GM23338 (cell line): ENCODE results near the gene NKX2-4. TPM values are rescaled to one million over a fixed set of nuclear protein-coding genes. Genes with fewer than 3 reads are reported as not detected.
A peak's percentile ranks its signal among the peaks of the same experiment; 100 is the strongest.

ENCODE experiments used
- ATAC-seq: fragments of 200-7000 bp; cut with Tn5 transposase; 3 replicates; pipeline ENCODE4 v1.9.1; 2020
- DNase-seq: peaks from one replicate; pipeline ENCODE4 v3.0.0-alpha.2; 2015; ENCODE audit warnings: low spot score
- H2AFZ ChIP-seq: fragments of 200-600 bp; sonication (generic); 2 replicates; pipeline ENCODE4 v1.8.0; 2016; ENCODE audit warnings: antibody characterized with exemption, mild to moderate bottlenecking, moderate library complexity
- H3F3A ChIP-seq: fragments of 200-600 bp; sonication (generic); replicated peaks from 2 replicates; pipeline ENCODE4 v1.8.0; 2017; ENCODE audit warnings: antibody characterized with exemption, mixed run types, low read depth
- H3K27ac ChIP-seq: fragments of 200-600 bp; sonication (generic); 2 replicates; pipeline ENCODE4 v1.6.1; 2016; ENCODE audit warnings: low read depth
- H3K27me3 ChIP-seq: fragments of 200-600 bp; sonication (generic); 2 replicates; pipeline ENCODE4 v1.8.0; 2016; ENCODE audit warnings: mild to moderate bottlenecking, mixed run types, moderate library complexity; ENCODE audit not compliant: insufficient read depth
- H3K36me3 ChIP-seq: fragments of 200-600 bp; sonication (generic); 2 replicates; pipeline ENCODE4 v1.8.0; 2016; ENCODE audit warnings: mild to moderate bottlenecking; ENCODE audit not compliant: insufficient read depth
- H3K4me1 ChIP-seq: fragments of 200-600 bp; sonication (generic); 2 replicates; pipeline ENCODE4 v1.8.0; 2016; ENCODE audit warnings: mild to moderate bottlenecking, moderate library complexity; ENCODE audit not compliant: insufficient read depth
- H3K4me2 ChIP-seq: fragments of 200-600 bp; sonication (generic); 2 replicates; pipeline ENCODE4 v1.7.1; 2017; ENCODE audit warnings: mixed run types
- H3K4me3 ChIP-seq: fragments of 200-600 bp; sonication (generic); 2 replicates; pipeline ENCODE4 v1.6.1; 2016; ENCODE audit warnings: mixed run types
- H3K79me2 ChIP-seq: fragments of 200-600 bp; sonication (generic); replicated peaks from 2 replicates; pipeline ENCODE4 v1.8.0; 2017; ENCODE audit warnings: mild to moderate bottlenecking; ENCODE audit not compliant: insufficient read depth
- H3K9me2 ChIP-seq: fragments of 200-600 bp; sonication (generic); 2 replicates; pipeline ENCODE4 v1.8.0; 2017; ENCODE audit not compliant: insufficient read depth
- H4K20me1 ChIP-seq: fragments of 200-600 bp; sonication (generic); replicated peaks from 2 replicates; pipeline ENCODE4 v1.8.0; 2017; ENCODE audit warnings: mild to moderate bottlenecking; ENCODE audit not compliant: insufficient read depth
- H3K27ac Mint-ChIP-seq: 2 replicates; pipeline ENCODE4 v1.8.0; 2020; ENCODE audit warnings: inconsistent platforms, mild to moderate bottlenecking, moderate library complexity, mixed read lengths
- H3K27me3 Mint-ChIP-seq: 3 replicates; pipeline ENCODE4 v1.8.0; 2022; ENCODE audit warnings: low read depth, mild to moderate bottlenecking, moderate library complexity, mixed read lengths, inconsistent platforms; ENCODE audit not compliant: insufficient read depth, poor library complexity
- H3K36me3 Mint-ChIP-seq: 3 replicates; pipeline ENCODE4 v1.8.0; 2021; ENCODE audit warnings: low read depth, mild to moderate bottlenecking, inconsistent platforms, moderate library complexity, mixed read lengths
- H3K4me1 Mint-ChIP-seq: 3 replicates; pipeline ENCODE4 v1.8.0; 2020; ENCODE audit warnings: mild to moderate bottlenecking, inconsistent platforms, mixed read lengths
- H3K4me3 Mint-ChIP-seq: 3 replicates; pipeline ENCODE4 v1.8.0; 2021; ENCODE audit warnings: moderate library complexity, mild to moderate bottlenecking, inconsistent platforms, mixed read lengths
- H3K9me3 Mint-ChIP-seq: 3 replicates; pipeline ENCODE4 v1.8.0; 2020; ENCODE audit warnings: moderate library complexity, mild to moderate bottlenecking, inconsistent platforms, mixed read lengths
- CREB1 ChIP-seq: fragments of 250-450 bp; sonication (Bioruptor Pico); IDR thresholded peaks from 2 replicates; pipeline ENCODE4 v1.5.0; 2020; ENCODE audit warnings: low read depth, mild to moderate bottlenecking, moderate library complexity
- ETS1 ChIP-seq: IDR thresholded peaks from 2 replicates; pipeline ENCODE4 v1.6.1; 2016; ENCODE audit warnings: antibody characterized with exemption
- EZH2 ChIP-seq: fragments of 200-600 bp; sonication (generic); IDR thresholded peaks from one replicate; pipeline ENCODE4 v1.8.0; 2017; ENCODE audit warnings: antibody characterized with exemption, mild to moderate bottlenecking, low read depth; ENCODE audit not compliant: unreplicated experiment
- JUNB ChIP-seq: IDR thresholded peaks from one replicate; pipeline ENCODE4 v1.6.1; 2016; ENCODE audit warnings: antibody characterized with exemption; ENCODE audit not compliant: unreplicated experiment
- POLR2AphosphoS5 ChIP-seq: IDR thresholded peaks from 2 replicates; pipeline ENCODE4 v1.6.1; 2016; ENCODE audit warnings: antibody characterized with exemption, low read depth
- REST ChIP-seq: IDR thresholded peaks from one replicate; pipeline ENCODE4 v1.6.1; 2018; ENCODE audit warnings: antibody characterized with exemption; ENCODE audit not compliant: unreplicated experiment
- STAT1 ChIP-seq: IDR thresholded peaks from one replicate; pipeline ENCODE4 v1.6.1; 2016; ENCODE audit warnings: antibody characterized with exemption; ENCODE audit not compliant: unreplicated experiment
- polyA plus RNA-seq: library from polyadenylated mRNA; unstranded; fragments of >200 nt; fragmentation: Nextera tagmentation; extraction: Ambion mirVana; gene quantifications from 2 replicates; pipeline ENCODE4 v1.2.1, GENCODE V29; 2016
- total RNA-seq: library from RNA; depleted of rRNA; stranded (reverse); fragments of >200 nt; shearing (Covaris generic); gene quantifications from 2 replicates; pipeline ENCODE4 v1.2.3, GENCODE V29; 2014

Gene NKX2-4
- total and polyA plus RNA-seq, 2 experiments from 2014 or later: 0.61 to 2.1 TPM

- Histone ChIP-seq H3K27ac (no peak overlapping the region), H3K79me2 (no peaks in the 10 kb centered on the region), H3K9me2 (no peaks in the 10 kb centered on the region), H3K27me3 (peaks cover 92% of the 10 kb centered on the region), H3K4me2 (peak overlapping the region; percentile 66; the same call in 1 of the 2 replicates), H2AFZ (no peak overlapping the region), H3F3A (no peaks in the 10 kb centered on the region), H3K4me1 (peaks cover 21% of the 10 kb centered on the region), H3K4me3 (peak overlapping the region; percentile 44; the same call in 1 of the 2 replicates), H4K20me1 (0 out of 2 replicates have a peak, but pooled peaks cover 4% of the 10 kb centered on the region), H3K36me3 (no peaks in the 10 kb centered on the region)
- Mint-ChIP-seq H3K36me3 (peaks cover 4% of the 10 kb centered on the region; the same call in 1 of the 3 replicates), H3K9me3 (peaks cover 9% of the 10 kb centered on the region), H3K4me1 (peaks cover 9% of the 10 kb centered on the region), H3K4me3 (peak overlapping the region; percentile 67), H3K27ac (no peak overlapping the region), H3K27me3 (peaks cover 62% of the 10 kb centered on the region)
- TF ChIP-seq CREB1 (CRISPR knock-in tag) (no peak), JUNB (no peak), POLR2AphosphoS5 (no peak), EZH2 (peak; percentile 33)
- DNase-seq (no peak), ATAC-seq (no peak)
Observed at GRCh38 chr20:21398109-21399004, 1.0 kb upstream of the NKX2-4 start.

DNA sequence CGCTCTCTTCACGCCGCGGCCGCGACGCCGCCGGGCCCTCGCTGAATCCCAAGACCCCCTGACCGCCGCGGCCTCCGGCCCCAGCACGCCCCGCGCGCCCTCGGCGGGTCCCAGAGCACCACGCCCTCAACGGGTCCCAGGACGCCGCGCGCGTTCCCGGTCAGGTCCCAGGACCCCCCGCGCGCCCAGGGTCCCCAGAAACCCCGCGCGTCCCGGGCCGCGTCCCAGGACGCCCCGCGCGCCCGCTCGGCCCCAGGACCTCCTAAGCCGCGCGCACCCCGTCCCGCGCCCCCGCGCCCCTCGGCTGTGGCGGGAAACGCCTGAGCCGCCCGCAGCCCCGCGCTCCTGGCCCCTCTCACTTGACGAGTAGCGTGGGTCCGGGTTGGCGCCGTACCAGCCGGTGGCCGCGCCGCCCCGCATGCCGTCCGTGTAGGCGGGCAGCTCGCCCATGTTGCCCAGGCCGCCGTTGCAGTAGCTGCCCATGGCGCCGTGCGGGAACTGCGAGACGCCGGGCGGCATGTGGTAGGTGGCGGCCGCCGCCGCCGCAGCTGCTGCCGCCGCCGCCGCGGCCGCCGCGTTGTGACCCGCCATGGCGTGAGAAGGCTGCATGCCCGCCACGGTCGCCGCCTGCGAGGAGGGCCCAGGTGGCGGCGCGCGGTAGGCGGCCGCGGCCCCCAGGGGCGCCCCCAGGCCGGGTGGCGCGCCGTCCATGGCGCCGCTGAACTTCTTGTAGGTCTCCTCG, 556 bp downstream of the NKX2-4 start:
- Histone ChIP-seq H3K79me2 (no peaks in the 10 kb centered on the region), H3K4me2 (peak overlapping the region; percentile 69; the same call in 1 of the 2 replicates), H3K36me3 (no peaks in the 10 kb centered on the region), H3F3A (0 out of 2 replicates have a peak, but pooled peaks cover 4% of the 10 kb centered on the region), H4K20me1 (peaks cover 16% of the 10 kb centered on the region), H3K4me1 (peaks cover 37% of the 10 kb centered on the region), H3K4me3 (peak overlapping the region; percentile 44), H3K27ac (no peak overlapping the region), H3K27me3 (peaks cover 100% of the 10 kb centered on the region), H3K9me2 (no peaks in the 10 kb centered on the region), H2AFZ (peak overlapping the region; percentile 85)
- H3K9me3 Mint-ChIP-seq: peaks cover 9% of the 10 kb centered on the region
- no peak overlapping the region; the same call in 2 of the 3 replicates for H3K4me3 Mint-ChIP-seq
- H3K27ac Mint-ChIP-seq: no peak overlapping the region
- DNase-seq (peak; percentile 53), ATAC-seq (peak; percentile 27)
- peaks cover 17% of the 10 kb centered on the region for H3K4me1 Mint-ChIP-seq
- TF ChIP-seq REST: no peak
- TF ChIP-seq STAT1: no peak
- TF ChIP-seq EZH2: peak; percentile 22
- no peak for TF ChIP-seq ETS1
- peaks cover 4% of the 10 kb centered on the region; the same call in 1 of the 3 replicates for H3K36me3 Mint-ChIP-seq
- peaks cover 77% of the 10 kb centered on the region for H3K27me3 Mint-ChIP-seq
